ENCODE data around the gene HCK. TPM values are rescaled to one million over a fixed set of nuclear protein-coding genes. Genes with fewer than 3 reads are reported as not detected.

Gene HCK
- total RNA-seq, 1 donor from 2014 or later, result 0.54 TPM

DNA sequence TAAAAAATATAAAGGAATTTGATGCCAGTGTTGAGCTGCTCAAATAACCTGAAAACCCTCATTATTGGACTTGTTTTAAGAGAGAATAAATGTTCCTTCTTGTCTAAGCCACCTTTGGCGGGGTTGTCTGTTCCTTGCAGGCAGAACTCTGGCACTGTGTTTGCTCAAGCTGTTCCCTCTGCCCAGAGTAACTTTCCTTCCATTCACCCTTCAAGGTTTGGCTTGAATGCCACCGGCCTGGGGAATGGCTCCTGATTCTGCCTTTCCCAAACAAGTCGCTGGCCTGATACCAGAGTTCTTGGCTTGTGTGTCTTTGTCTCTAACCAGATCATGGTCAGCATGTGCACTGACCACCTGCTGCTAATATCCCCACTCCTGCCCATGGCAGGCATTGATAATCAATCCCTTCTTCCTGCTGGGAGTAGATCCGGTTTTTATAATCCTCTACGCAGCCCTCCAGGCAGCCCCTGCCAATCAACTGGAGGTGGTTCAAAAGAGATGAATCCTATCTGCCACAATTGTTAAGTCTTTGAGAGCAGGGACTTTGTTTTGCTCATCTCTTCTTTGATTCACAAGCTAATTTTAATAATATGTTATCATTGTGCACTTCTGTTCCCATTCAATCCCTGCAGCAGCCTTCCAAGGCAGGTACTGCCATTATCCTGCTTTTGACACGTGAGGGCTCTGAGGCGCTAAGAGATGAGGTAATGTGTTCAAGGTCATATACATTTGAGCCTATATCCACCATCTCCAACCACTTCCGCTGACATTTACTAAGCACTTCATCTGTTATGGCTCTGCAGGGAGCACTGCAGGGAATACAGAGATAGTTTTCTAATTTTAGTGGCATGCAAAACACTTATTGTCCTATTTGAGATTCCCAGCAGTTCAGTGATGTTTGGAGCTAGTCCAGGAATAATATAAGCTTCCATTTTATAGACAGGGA is 44.9 kb upstream of the HCK start:
- Mint-ChIP-seq H3K27ac (ENCODE audit: unreplicated experiment) (peak overlapping the region; percentile 85), H3K36me3 (ENCODE audit: low read depth, unreplicated experiment) (no peaks in the 10 kb centered on the region), H3K27me3 (ENCODE audit: unreplicated experiment) (peaks cover 8% of the 10 kb centered on the region), H3K4me3 (ENCODE audit: unreplicated experiment) (no peak overlapping the region), H3K4me1 (ENCODE audit: unreplicated experiment) (peaks cover 64% of the 10 kb centered on the region), H3K9me3 (ENCODE audit: unreplicated experiment) (no peaks in the 10 kb centered on the region)
- no peak for DNase-seq (ENCODE audit: low spot score)
- TF ChIP-seq CTCF (IDR thresholded peaks at IDR 0.05; ENCODE audit: unreplicated experiment), result no peak

GRCh38 chr20:32007787-32008616 is 44.0 kb upstream of the HCK start:
- Mint-ChIP-seq H3K4me3 (ENCODE audit: unreplicated experiment) (no peak overlapping the region), H3K4me1 (ENCODE audit: unreplicated experiment) (peaks cover 56% of the 10 kb centered on the region), H3K36me3 (ENCODE audit: low read depth, unreplicated experiment) (no peaks in the 10 kb centered on the region), H3K9me3 (ENCODE audit: unreplicated experiment) (no peaks in the 10 kb centered on the region), H3K27me3 (ENCODE audit: unreplicated experiment) (peaks cover 8% of the 10 kb centered on the region), H3K27ac (ENCODE audit: unreplicated experiment) (peak overlapping the region; percentile 85)
- DNase-seq (ENCODE audit: low spot score), result peak; percentile 66
- TF ChIP-seq CTCF (IDR thresholded peaks at IDR 0.05; ENCODE audit: unreplicated experiment), result no peak

- Mint-ChIP-seq H3K36me3 (ENCODE audit: low read depth, unreplicated experiment) (no peaks in the 10 kb centered on the region), H3K9me3 (ENCODE audit: unreplicated experiment) (no peaks in the 10 kb centered on the region), H3K27ac (ENCODE audit: unreplicated experiment) (peak overlapping the region; percentile 92), H3K27me3 (ENCODE audit: unreplicated experiment) (peaks cover 8% of the 10 kb centered on the region), H3K4me3 (ENCODE audit: unreplicated experiment) (peak overlapping the region; percentile 59), H3K4me1 (ENCODE audit: unreplicated experiment) (peaks cover 50% of the 10 kb centered on the region)
- TF ChIP-seq CTCF (IDR thresholded peaks at IDR 0.05; ENCODE audit: unreplicated experiment), result no peak
- DNase-seq (ENCODE audit: low spot score), result no peak
Measured at GRCh38 chr20:32009564-32009963, 42.5 kb upstream of the HCK start.

DNA sequence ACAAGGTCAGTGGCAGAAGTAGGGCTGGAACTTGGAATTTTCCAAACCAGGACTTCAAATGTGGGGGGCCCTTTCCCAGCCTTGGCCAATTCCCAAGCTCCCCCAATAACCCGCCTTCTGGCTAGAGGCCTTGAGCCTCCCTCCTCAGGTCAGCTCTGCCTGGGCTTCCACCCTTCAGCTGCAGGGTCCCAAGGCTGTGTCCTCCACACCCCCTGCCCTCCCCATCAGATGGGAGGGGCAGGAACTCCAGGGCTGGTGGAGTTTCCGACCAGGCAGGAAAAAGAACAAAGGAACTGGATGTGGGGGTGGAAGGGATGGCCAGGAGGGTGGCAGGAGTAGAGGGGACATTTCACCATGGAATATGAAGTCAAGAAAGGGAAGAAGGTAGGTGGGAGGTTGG is 41.9 kb upstream of the HCK start, which contains the start of gene CCM2L:
CCM2L (plus strand) TSS at position 338 of the 400 bp plus-strand sequence; CDS start at position 355, 17 bp downstream.
- Mint-ChIP-seq H3K4me1 (ENCODE audit: unreplicated experiment) (peaks cover 50% of the 10 kb centered on the region), H3K27me3 (ENCODE audit: unreplicated experiment) (peaks cover 8% of the 10 kb centered on the region), H3K27ac (ENCODE audit: unreplicated experiment) (peak within 1 kb of the TSS; percentile 92), H3K9me3 (ENCODE audit: unreplicated experiment) (no peaks in the 10 kb centered on the region), H3K36me3 (ENCODE audit: low read depth, unreplicated experiment) (peaks cover 2% of the 10 kb centered on the region), H3K4me3 (ENCODE audit: unreplicated experiment) (peak within 1 kb of the TSS; percentile 88)
- no peak for TF ChIP-seq CTCF (IDR thresholded peaks at IDR 0.05; ENCODE audit: unreplicated experiment)
- DNase-seq (ENCODE audit: low spot score), result peak; percentile 38
